ENCODE data around the gene UNK. TPM values are rescaled to one million over a fixed set of nuclear protein-coding genes. Genes with fewer than 3 reads are reported as not detected.

The UNK gene
- total and polyA plus RNA-seq, 2 experiments from 2014 or later = 22.3 to 26.7 TPM

DNA sequence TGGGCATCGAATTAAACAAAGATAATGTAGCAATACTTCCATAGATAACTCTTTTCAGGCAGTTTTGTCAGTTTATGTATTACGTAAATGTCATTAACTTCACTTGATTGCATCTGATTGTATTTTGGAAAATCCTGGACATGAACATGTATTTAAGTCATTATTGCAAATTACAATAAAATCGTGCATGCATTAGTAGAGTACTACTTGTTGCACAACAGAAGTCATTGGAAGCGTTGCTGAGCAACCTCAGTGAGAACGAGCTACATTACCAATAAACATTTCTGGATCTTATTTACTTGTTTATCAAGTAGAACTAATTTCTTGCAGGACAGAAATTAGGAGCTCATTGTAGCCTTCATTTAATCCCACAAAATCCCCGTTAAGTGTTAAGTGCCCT is 6.6 kb downstream of the UNK start:
- no peaks in the 10 kb centered on the region for H3K36me3 ChIP-seq (replicated peaks; ENCODE audit: insufficient read depth, low read depth)
- H3K4me3 ChIP-seq = no peak overlapping the region
- H2AFZ ChIP-seq = no peak overlapping the region
- peaks cover 17% of the 10 kb centered on the region for H4K20me1 ChIP-seq (ENCODE audit: insufficient read depth, poor library complexity, severe bottlenecking)
- no peaks in the 10 kb centered on the region for H3K27me3 ChIP-seq
- H3K9me2 ChIP-seq (replicated peaks; ENCODE audit: insufficient read depth) = no peaks in the 10 kb centered on the region
- no peak overlapping the region for H3K27ac ChIP-seq
- TF ChIP-seq EZH2 (IDR thresholded peaks at IDR 0.05; ENCODE audit: borderline replicate concordance) (no peak), CTCF (IDR thresholded peaks at IDR 0.05; ENCODE audit: poor library complexity) (no peak), EZH2phosphoT487 (IDR thresholded peaks at IDR 0.05; ENCODE audit: low read depth, severe bottlenecking, unreplicated experiment) (no peak)
- no peaks in the 10 kb centered on the region for H3K9me3 ChIP-seq (ENCODE audit: low read depth)
- H3K4me1 ChIP-seq (ENCODE audit: insufficient read depth) = peaks cover 11% of the 10 kb centered on the region
- H3K4me2 ChIP-seq = no peak overlapping the region
- DNase-seq (ENCODE audit: low spot score) = no peak
- 93% methylated on average over 6 of the region's 6 CpGs for WGBS (ENCODE audit: low lambda C conversion rate, missing lambda C conversion rate)
- peaks cover 100% of the 10 kb centered on the region for H3K79me2 ChIP-seq

DNA sequence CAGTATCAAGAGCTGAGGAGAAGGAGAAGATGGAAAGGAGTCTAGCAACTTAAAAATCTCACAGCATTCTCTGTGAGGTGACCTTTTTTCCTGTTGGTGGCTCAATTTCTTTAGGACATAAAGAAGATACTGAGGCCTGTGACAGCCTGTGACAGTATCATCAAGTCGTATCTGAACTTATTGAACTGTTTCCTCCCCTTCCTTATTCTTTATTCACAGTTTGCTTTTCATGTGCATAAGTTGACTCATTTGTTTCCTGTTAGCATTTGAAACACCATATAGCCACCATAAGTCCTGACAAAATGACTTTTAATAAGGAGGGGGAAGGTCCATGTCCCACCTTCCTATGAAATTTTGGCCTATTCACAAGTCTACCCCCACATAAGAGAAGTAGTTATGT is 8.9 kb downstream of the UNK start:
- 95% methylated on average over 1 of the region's 1 CpG for WGBS (ENCODE audit: low lambda C conversion rate, missing lambda C conversion rate)
- Histone ChIP-seq H3K4me2 (no peak overlapping the region), H3K36me3 (replicated peaks; ENCODE audit: insufficient read depth, low read depth) (no peaks in the 10 kb centered on the region), H3K27ac (no peak overlapping the region), H3K4me3 (no peak overlapping the region), H3K27me3 (no peaks in the 10 kb centered on the region), H3K4me1 (ENCODE audit: insufficient read depth) (no peaks in the 10 kb centered on the region), H3K9me3 (ENCODE audit: low read depth) (no peaks in the 10 kb centered on the region), H3K9me2 (replicated peaks; ENCODE audit: insufficient read depth) (no peaks in the 10 kb centered on the region), H2AFZ (no peak overlapping the region), H4K20me1 (ENCODE audit: insufficient read depth, poor library complexity, severe bottlenecking) (peaks cover 17% of the 10 kb centered on the region), H3K79me2 (peaks cover 97% of the 10 kb centered on the region)
- DNase-seq (ENCODE audit: low spot score) = no peak
- no peak for TF ChIP-seq CTCF (IDR thresholded peaks at IDR 0.05; ENCODE audit: poor library complexity)
- TF ChIP-seq EZH2 (IDR thresholded peaks at IDR 0.05; ENCODE audit: borderline replicate concordance) = no peak
- TF ChIP-seq EZH2phosphoT487 (IDR thresholded peaks at IDR 0.05; ENCODE audit: low read depth, severe bottlenecking, unreplicated experiment) = no peak

DNA sequence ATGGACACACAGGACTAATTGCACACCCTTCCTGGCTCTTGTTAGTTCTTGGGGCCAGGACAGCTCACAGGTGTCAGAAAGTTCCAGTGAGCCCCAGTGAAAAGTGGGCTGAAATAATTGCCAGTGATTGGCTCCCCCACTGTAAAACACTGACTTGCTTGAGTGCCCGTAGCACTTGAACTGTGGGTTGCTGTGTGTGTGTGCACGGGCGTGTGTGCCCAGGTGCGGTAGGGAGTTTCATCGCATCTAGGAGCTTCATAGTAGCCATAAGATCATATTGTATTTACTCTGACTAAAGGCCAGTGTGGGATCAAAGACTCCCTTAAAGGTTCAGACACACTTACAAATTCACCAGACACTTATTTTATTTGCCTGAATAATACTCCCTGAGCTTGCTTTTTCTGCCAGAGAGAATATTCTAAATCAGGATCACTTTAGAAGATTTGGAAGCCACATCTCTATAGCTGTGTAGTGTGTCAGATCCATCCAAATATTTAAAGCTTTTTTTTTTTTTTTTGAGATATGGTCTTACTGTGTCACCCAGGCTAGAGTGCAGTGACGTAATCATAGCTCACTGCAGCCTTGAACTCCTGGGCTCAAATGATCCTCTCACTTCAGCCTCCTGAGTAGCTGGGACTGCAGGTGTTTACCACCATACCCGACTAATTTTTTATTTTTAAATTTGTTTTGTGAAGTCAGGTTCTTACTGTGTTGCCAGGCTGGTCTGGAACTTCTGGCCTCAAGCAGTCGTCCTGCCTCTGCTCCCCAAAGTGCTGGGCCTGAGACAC is 11.4 kb downstream of the UNK start:
- H3K4me1 ChIP-seq (ENCODE audit: insufficient read depth) = no peaks in the 10 kb centered on the region
- H3K9me3 ChIP-seq (ENCODE audit: low read depth) = no peaks in the 10 kb centered on the region
- H2AFZ ChIP-seq = no peak overlapping the region
- no peak overlapping the region for H3K27ac ChIP-seq
- WGBS (ENCODE audit: low lambda C conversion rate, missing lambda C conversion rate) = 97% methylated on average over 8 of the region's 8 CpGs
- no peaks in the 10 kb centered on the region for H3K9me2 ChIP-seq (replicated peaks; ENCODE audit: insufficient read depth)
- H4K20me1 ChIP-seq (ENCODE audit: insufficient read depth, poor library complexity, severe bottlenecking) = peaks cover 15% of the 10 kb centered on the region
- H3K4me3 ChIP-seq = no peak overlapping the region
- peaks cover 84% of the 10 kb centered on the region for H3K79me2 ChIP-seq
- DNase-seq (ENCODE audit: low spot score) = no peak
- no peaks in the 10 kb centered on the region for H3K36me3 ChIP-seq (replicated peaks; ENCODE audit: insufficient read depth, low read depth)
- no peak overlapping the region for H3K4me2 ChIP-seq
- H3K27me3 ChIP-seq = no peaks in the 10 kb centered on the region
- TF ChIP-seq EZH2 (IDR thresholded peaks at IDR 0.05; ENCODE audit: borderline replicate concordance) (no peak), CTCF (IDR thresholded peaks at IDR 0.05; ENCODE audit: poor library complexity) (no peak), EZH2phosphoT487 (IDR thresholded peaks at IDR 0.05; ENCODE audit: low read depth, severe bottlenecking, unreplicated experiment) (no peak)
